Keratinocyte (primary cell): ENCODE measurements around the gene AKAIN1.

Experiments used
- EZH2 ChIP-seq: IDR thresholded peaks from one replicate; pipeline ENCODE4 v1.6.1; 2012; ENCODE audit warnings: inconsistent platforms, mild to moderate bottlenecking, low read length, moderate library complexity
- TF ChIP-seq, protein P1 (sequence below), 3 experiments: IDR thresholded peaks in 1 of 3; conservative IDR thresholded peaks in 1 of 3; optimal IDR thresholded peaks in 1 of 3; 2 replicates in 2 of 3; 3 replicates in 1 of 3; pipeline versions ENCODE3 to v1.5.1; 2011; ENCODE audit warnings: low read length in 3 of 3, mild to moderate bottlenecking in 3 of 3, moderate library complexity in 2 of 3, control low read depth in 1 of 3, inconsistent platforms in 1 of 3; ENCODE audit not compliant: insufficient read depth in 2 of 3; ENCODE audit errors: extremely low read depth in 1 of 3

DNA sequence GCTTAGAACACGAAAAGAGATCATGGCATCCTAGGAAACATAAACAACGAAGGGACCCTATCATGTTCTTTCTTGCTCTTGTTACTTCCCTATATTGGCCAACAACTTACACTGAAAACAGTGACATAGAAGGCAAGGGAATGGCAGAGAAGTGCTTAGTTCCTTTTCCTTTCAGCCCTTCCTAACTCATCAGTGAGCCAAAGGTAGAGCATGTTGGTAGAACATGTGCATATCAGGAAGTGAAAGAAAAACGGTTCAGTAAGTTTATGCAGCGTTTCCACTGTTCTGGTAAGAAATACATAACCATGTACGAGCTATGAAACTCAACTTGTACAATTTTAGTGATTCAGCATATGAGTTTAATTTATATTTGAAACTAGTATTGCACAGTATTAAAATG lies 21.7 kb downstream of the AKAIN1 start:
- TF ChIP-seq, protein P1, sequence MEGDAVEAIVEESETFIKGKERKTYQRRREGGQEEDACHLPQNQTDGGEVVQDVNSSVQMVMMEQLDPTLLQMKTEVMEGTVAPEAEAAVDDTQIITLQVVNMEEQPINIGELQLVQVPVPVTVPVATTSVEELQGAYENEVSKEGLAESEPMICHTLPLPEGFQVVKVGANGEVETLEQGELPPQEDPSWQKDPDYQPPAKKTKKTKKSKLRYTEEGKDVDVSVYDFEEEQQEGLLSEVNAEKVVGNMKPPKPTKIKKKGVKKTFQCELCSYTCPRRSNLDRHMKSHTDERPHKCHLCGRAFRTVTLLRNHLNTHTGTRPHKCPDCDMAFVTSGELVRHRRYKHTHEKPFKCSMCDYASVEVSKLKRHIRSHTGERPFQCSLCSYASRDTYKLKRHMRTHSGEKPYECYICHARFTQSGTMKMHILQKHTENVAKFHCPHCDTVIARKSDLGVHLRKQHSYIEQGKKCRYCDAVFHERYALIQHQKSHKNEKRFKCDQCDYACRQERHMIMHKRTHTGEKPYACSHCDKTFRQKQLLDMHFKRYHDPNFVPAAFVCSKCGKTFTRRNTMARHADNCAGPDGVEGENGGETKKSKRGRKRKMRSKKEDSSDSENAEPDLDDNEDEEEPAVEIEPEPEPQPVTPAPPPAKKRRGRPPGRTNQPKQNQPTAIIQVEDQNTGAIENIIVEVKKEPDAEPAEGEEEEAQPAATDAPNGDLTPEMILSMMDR (optimal IDR thresholded peaks at IDR 0.05 in 1 of 3, IDR thresholded peaks at IDR 0.05 in 1 of 3, conservative IDR thresholded peaks at IDR 0.05 in 1 of 3; ENCODE audit: extremely low read depth in 1 of 3, insufficient read depth in 2 of 3, low read length in 3 of 3), result no peak
- TF ChIP-seq EZH2, result no peak
